Heart left ventricle (tissue), 16 donors: ENCODE data around the gene CAND1. TPM values are rescaled to one million over a fixed set of nuclear protein-coding genes. Genes with fewer than 3 reads are reported as not detected.

ENCODE experiments used
- ATAC-seq, 4 donors: fragments of 200-7000 bp; cut with Tn5 transposase; one replicate each; pipeline ENCODE4 v1.9.1; 2020 to 2022; ENCODE audit warnings: moderate library complexity in 4 of 4, mild to moderate bottlenecking in 3 of 4, moderate number of reproducible peaks in 1 of 4
- DNase-seq, 5 donors: peaks; one replicate each; pipeline ENCODE4 v3.0.0-alpha.2; 2020
- H3K27ac ChIP-seq, 12 donors: fragments of 200-600 bp; sonication (generic) in 4 of 12; one replicate each; pipeline versions ENCODE4 v1.5.0 to v1.8.0; 2016 to 2022; ENCODE audit warnings: mild to moderate bottlenecking in 2 of 12
- H3K27me3 ChIP-seq, 9 donors: fragments of 200-600 bp; sonication (generic) in 2 of 9; one replicate each; pipeline versions ENCODE4 v1.5.1 to v1.8.0; 2016 to 2022; ENCODE audit warnings: mild to moderate bottlenecking in 3 of 9
- H3K36me3 ChIP-seq, 9 donors: fragments of 200-600 bp; sonication (generic) in 2 of 9; one replicate each; pipeline versions ENCODE4 v1.5.0 to v1.8.0; 2018 to 2022; ENCODE audit warnings: mild to moderate bottlenecking in 2 of 9
- H3K4me1 ChIP-seq, 12 donors: fragments of 200-600 bp; sonication (generic) in 4 of 12; one replicate each; pipeline versions ENCODE4 v1.5.0 to v1.8.0; 2016 to 2022; ENCODE audit warnings: mild to moderate bottlenecking in 3 of 12
- H3K4me3 ChIP-seq, 12 donors: fragments of 200-600 bp; sonication (generic) in 4 of 12; one replicate each; pipeline versions ENCODE4 v1.5.0 to v1.8.0; 2017 to 2022; ENCODE audit warnings: mild to moderate bottlenecking in 9 of 12, moderate library complexity in 4 of 12
- H3K9me3 ChIP-seq, 12 donors: fragments of 200-600 bp; sonication (generic) in 4 of 12; one replicate each; pipeline versions ENCODE4 v1.5.0 to v1.8.0; 2016 to 2022; ENCODE audit warnings: mild to moderate bottlenecking in 1 of 12
- POLR2A ChIP-seq, 2 donors: fragments of 450-650 bp; IDR thresholded peaks; one replicate each; pipeline ENCODE4 v1.6.1; 2017; ENCODE audit warnings: antibody characterized with exemption in 2 of 2, mild to moderate bottlenecking in 2 of 2, moderate library complexity in 2 of 2
- WGBS, 4 donors: extraction: QIAGEN DNeasy Blood & Tissue Kit in 2 of 4; methylation state at CpG; one replicate each; pipeline versions ENCODE4 v1.1.5 to v1.1.7; 2013 to 2018; 5-methylcytosine and 5-hydroxymethylcytosine counted together
- intact Hi-C, 10 donors: fragments of 100-400 bp; cut with DNase I; formaldehyde crosslinking; loops; one replicate each; pipeline versions ENCODE4 v1.11.1 to v1.14.2; 2022
- polyA plus RNA-seq, 2 donors: library from polyadenylated mRNA; stranded (reverse); fragments of 200-250 nt; gene quantifications; one replicate each; pipeline ENCODE4 v1.2.3, GENCODE V29; 2013
- total RNA-seq, 9 donors: library from RNA; depleted of rRNA in 2 of 9; stranded (reverse); fragments of >200 nt in 2 of 9; fragmentation: NEBNext Ultra II Directional in 3 of 9; extraction: Animal tissue kit (Norgen Biotek cat#: 25700) in 3 of 9; gene quantifications; one replicate each; pipeline versions ENCODE4 v1.1.0 to v1.2.4, GENCODE V29; 2016 to 2023
- TF ChIP-seq, protein P1 (sequence below), 12 donors: fragments of 200-600 bp; sonication (generic) in 4 of 12; IDR thresholded peaks; one replicate each; pipeline versions ENCODE4 v1.5.0 to v1.8.0; 2018 to 2022; ENCODE audit warnings: antibody characterized with exemption in 12 of 12, mild to moderate bottlenecking in 5 of 12
- donor health status: ischemic (EF 13 %, LVEDD 7.1; RV severe dilation, severe dysfunction).
- donor health status: healthy with polysubstance abuse.
- donor health status: DM: no; HTN: yes; CAD: no.
- donor health status: DM: no; HTN: no; CAD: no.
- donor health status: ischemic (EF 25% LVEDD 6.9; RV normal size, moderate dysfunction).
- donor health status: ischemic (EF 25% LVEDD 5.7; RV mildly dilated, moderate dysfunction).
- donor health status: healthy.
- donor health status: DM: yes; HTN: yes; CAD: no.
- donor health status: ischemic (EF 35%, LVEDD 5.7; RV mildly dilated, moderate dysfunction).
- donor health status: nonischemic (EF 11% LVEDD 7.7; RV severe dilation, severe dysfunction).
- donor health status: DM: yes; HTN: yes; CAD: no.
- donor health status: PGD.
- donor health status: ischemic (EF 29% LVEDD 5.4; RV normal size, mild dysfunction).
- donor health status: nonischemic (EF 23%, LVEDD 6.1; RV moderate dilation, normal function).

The CAND1 gene
- total and polyA plus RNA-seq, 11 donors, result 5.8 to 69.0 (median 30.9) TPM

DNA sequence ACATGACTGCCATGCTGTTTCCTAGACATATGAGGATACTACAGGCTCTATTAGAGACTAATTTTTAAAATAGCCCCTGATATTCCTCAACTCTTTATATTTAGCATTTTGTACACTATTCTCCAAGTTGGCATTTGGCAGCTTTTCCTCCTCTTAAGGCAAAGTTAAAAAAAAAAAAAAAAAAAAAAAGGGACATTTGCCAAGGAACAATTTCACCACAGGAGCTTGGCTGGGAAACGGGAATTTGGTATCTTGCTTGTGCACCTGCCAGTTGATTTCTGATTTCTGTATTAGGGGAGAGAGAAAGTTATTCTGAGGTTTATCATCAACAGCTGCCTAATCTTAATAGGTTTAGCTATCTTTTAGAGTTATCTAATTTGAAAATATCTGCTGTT is 87.2 kb downstream of the CAND1 start:
- ATAC-seq, result no peak
- Histone ChIP-seq H3K36me3 (no peaks in the 10 kb centered on the region), H3K9me3 (no peaks in the 10 kb centered on the region), H3K4me1 (peaks cover 0 to 58% (median 31%) of the 10 kb centered on the region in 12 donors), H3K4me3 (no peak overlapping the region), H3K27me3 (no peaks in the 10 kb centered on the region), H3K27ac (peak overlapping the region in 5 of 12 donors; percentile 16 to 51 (median 45))
- no peak for DNase-seq
- intact Hi-C loops, result loop anchor here (2.0 to 10.0 kb wide), 14 partner anchors 56 to 961 kb away; partner anchors contain the start of gene DYRK2 (in 2 of the 10)
- TF ChIP-seq, protein P1, sequence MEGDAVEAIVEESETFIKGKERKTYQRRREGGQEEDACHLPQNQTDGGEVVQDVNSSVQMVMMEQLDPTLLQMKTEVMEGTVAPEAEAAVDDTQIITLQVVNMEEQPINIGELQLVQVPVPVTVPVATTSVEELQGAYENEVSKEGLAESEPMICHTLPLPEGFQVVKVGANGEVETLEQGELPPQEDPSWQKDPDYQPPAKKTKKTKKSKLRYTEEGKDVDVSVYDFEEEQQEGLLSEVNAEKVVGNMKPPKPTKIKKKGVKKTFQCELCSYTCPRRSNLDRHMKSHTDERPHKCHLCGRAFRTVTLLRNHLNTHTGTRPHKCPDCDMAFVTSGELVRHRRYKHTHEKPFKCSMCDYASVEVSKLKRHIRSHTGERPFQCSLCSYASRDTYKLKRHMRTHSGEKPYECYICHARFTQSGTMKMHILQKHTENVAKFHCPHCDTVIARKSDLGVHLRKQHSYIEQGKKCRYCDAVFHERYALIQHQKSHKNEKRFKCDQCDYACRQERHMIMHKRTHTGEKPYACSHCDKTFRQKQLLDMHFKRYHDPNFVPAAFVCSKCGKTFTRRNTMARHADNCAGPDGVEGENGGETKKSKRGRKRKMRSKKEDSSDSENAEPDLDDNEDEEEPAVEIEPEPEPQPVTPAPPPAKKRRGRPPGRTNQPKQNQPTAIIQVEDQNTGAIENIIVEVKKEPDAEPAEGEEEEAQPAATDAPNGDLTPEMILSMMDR (IDR thresholded peaks at IDR 0.05), result no peak
- no peak for TF ChIP-seq POLR2A (IDR thresholded peaks at IDR 0.05)
- WGBS, 4 donors, result 12 to 39% (median 27%) methylated on average over 1 of the region's 1 CpG

DNA sequence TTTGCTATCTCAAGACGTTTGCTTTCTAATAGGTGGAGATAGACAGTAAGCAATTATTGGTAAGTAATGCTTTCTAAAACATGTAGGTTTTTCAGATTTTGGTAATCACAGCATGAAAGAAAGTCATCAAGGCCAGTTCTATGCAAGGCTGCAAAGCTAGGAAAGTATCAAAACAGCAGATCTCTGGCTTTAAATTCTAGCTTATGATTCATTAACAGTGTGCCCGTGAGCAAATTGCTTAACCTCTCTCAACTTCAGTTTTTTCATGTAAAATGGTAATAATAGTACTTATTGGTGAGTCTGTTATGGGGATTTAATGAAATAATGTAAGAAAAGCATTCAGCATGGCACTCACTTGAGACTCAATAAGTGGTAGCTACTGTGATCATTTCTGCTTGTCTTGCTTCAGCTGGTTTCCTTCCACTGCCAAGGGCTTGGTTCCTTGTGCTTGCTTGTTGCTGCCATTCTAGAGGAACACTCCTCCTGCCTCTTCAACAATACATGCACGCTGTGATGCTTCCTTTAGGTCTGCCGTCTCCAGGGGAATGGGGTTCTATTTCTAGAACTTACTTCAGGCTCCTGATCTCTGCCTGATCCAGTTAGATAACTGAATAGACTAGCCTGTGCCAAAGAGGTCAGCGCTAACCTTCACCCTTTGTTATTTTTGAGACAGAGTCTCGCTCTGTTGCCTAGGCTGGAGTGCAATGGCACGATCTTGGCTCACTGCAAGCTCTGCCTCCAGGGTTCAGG is 88.4 kb downstream of the CAND1 start:
- peak overlapping the region in 2 of 12 donors; percentile 31 to 39 for H3K27ac ChIP-seq
- no peaks in the 10 kb centered on the region for H3K27me3 ChIP-seq
- intact Hi-C loops, result loop anchor here (2.0 to 10.0 kb wide), 14 partner anchors 55 to 960 kb away; partner anchors contain the start of gene DYRK2 (in 2 of the 10)
- no peaks in the 10 kb centered on the region for H3K36me3 ChIP-seq
- DNase-seq (no peak), ATAC-seq (no peak)
- no peak for TF ChIP-seq POLR2A (IDR thresholded peaks at IDR 0.05)
- TF ChIP-seq, protein P1 (IDR thresholded peaks at IDR 0.05), result no peak
- peaks cover 0 to 58% (median 31%) of the 10 kb centered on the region in 12 donors for H3K4me1 ChIP-seq
- 62 to 74% (median 63%) methylated on average over 7 of the region's 7 CpGs for WGBS, 4 donors
- H3K9me3 ChIP-seq, result no peaks in the 10 kb centered on the region
- H3K4me3 ChIP-seq, result no peak overlapping the region

DNA sequence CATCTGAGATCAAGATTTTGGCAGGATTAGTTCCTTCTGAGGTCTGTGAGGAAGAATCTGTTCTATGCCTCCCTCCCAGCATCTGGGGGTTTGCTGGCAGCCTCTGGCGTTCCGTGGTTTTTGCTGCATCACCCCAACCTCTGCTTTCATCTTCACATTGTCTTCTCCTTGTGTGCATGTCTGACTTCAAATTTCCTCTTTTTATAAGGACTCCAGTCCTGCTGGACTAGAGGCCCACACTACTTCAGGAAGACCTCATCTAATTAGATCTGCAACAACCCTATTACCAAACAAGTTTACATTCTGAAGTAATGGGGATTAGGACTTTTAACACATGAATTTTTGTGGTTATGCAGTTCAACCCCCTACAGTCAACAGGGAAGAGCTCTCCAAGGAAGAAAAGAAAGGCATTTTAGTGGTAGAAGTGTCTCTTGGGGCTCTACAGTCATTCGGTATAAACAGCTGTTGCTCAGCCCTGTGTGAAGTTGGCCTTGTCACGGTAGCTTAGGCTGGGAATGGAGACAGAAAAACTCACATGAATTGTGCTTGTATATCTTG is 89.7 kb downstream of the CAND1 start:
- no peak for TF ChIP-seq POLR2A (IDR thresholded peaks at IDR 0.05)
- TF ChIP-seq, protein P1 (IDR thresholded peaks at IDR 0.05), result no peak
- DNase-seq (peak in 3 of 5 donors; percentile 27 to 38 (median 28)), ATAC-seq (peak in 3 of 4 donors; percentile 74 to 87 (median 81))
- intact Hi-C loops, result loop anchor here in 8 of 10 donors (5.0 to 10.0 kb wide), 11 partner anchors 53 to 958 kb away; partner anchors contain the start of gene DYRK2 (in 2 of the 8)
- Histone ChIP-seq H3K36me3 (no peaks in the 10 kb centered on the region), H3K27me3 (no peaks in the 10 kb centered on the region), H3K9me3 (no peaks in the 10 kb centered on the region), H3K27ac (peak overlapping the region in 5 of 12 donors; percentile 1 to 45 (median 42)), H3K4me3 (no peak overlapping the region), H3K4me1 (peaks cover 0 to 56% (median 31%) of the 10 kb centered on the region in 12 donors)
- 59 to 69% (median 63%) methylated on average over 4 of the region's 4 CpGs for WGBS, 4 donors

GRCh38 chr12:67362526-67362925 is 93.4 kb downstream of the CAND1 start:
- intact Hi-C loops, result loop anchor here in 1 of 10 donors (5.0 kb wide), 1 partner anchor 50 kb away; no protein-coding TSS in a partner anchor
- WGBS, 4 donors, result 74 to 82% (median 77%) methylated on average over 6 of the region's 6 CpGs
- peaks cover 0 to 34% (median 2%) of the 10 kb centered on the region in 12 donors for H3K4me1 ChIP-seq
- no peak for DNase-seq
- TF ChIP-seq, protein P1 (IDR thresholded peaks at IDR 0.05), result no peak
- no peak for TF ChIP-seq POLR2A (IDR thresholded peaks at IDR 0.05)
- no peak overlapping the region for H3K27ac ChIP-seq
- ATAC-seq, result no peak
- H3K36me3 ChIP-seq, result no peaks in the 10 kb centered on the region
- no peaks in the 10 kb centered on the region for H3K9me3 ChIP-seq
- no peak overlapping the region for H3K4me3 ChIP-seq
- no peaks in the 10 kb centered on the region for H3K27me3 ChIP-seq
